GM21390 (cell line): ENCODE data around the gene TAS2R13.

ENCODE experiments used
- ATAC-seq: cut with Tn5 transposase; IDR thresholded peaks from one replicate; pipeline ENCODE4 v1.9.1; 2021; ENCODE audit not compliant: unreplicated experiment

TAS2R13 gene

GRCh38 chr12:10873378-10873777, 36.0 kb downstream of the TAS2R13 start:
- no peak for ATAC-seq

- no peak for ATAC-seq
Measured at GRCh38 chr12:10867381-10867780, 42.0 kb downstream of the TAS2R13 start.

- ATAC-seq: no peak
Measured at GRCh38 chr12:10863512-10864218, 45.7 kb downstream of the TAS2R13 start.

GRCh38 chr12:10861366-10861765, 48.0 kb downstream of the TAS2R13 start:
- no peak for ATAC-seq
